ENCODE results near the gene ZNF385B. TPM values are rescaled to one million over a fixed set of nuclear protein-coding genes. Genes with fewer than 3 reads are reported as not detected.

Gene ZNF385B
- total RNA-seq, 1 experiment from 2014 or later = not detected

DNA sequence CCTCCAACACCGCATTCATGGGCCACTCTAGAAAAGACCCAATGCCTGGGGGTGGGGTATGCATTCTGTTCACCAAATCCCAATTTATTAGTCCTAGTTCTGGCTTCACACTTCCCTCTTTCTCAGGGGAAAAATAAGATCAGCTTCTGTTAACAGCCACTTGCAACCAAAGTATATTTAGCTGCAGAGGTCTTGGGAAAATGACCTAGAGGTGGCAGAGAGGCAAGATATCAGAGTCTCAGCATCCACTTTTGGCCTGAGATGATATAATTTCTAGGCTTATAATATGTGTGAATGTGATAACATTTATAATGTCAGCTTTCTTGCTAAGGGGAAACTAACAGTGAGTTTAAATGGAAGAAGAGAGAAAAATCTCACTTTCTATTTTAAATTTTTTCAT, 89.1 kb downstream of the ZNF385B start:
- DNase-seq (ENCODE audit: low read depth) = no peak
- in situ Hi-C loops (cut with HindIII; ENCODE audit: low pct_unique_long_range_greater_than_20kb, low sequenced_read_pairs) = no loop called here

DNA sequence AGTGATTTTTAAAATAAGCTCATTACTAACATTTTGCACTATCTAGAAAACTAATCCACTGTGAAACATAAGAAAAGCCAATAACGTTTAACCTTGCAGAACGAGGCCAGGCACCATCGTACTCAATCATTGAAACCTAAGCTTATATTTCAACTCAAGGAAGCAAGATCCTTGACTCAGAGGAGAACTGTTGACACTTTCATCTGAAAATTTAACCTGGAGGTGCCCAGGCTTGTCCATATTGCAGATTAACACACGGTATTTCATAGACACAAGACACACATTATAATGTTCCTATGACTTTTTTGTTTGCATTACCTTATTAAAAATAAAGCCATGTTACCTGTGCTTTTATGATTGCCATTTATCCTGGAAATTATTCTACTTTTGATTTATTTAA, 89.6 kb downstream of the ZNF385B start:
- in situ Hi-C loops (cut with HindIII; ENCODE audit: low pct_unique_long_range_greater_than_20kb, low sequenced_read_pairs) = no loop called here
- no peak for DNase-seq (ENCODE audit: low read depth)

DNA sequence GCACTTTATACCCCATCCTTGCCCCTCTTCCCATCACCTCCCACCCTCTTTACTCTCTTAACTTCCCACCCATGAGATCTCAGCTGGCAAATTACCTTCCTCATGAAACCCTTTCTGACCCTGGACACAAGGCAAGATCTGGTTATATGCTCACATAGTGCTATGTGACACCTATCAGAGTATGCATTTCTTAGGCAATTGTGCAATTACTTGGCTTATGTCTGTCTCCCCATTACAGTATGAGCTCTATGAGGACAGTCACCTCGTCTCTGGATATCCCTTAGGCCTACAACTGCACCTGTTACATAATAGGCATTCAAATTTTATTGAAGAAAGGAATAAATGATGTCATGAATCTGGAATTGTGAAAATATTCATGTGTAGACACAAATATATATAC, 91.4 kb downstream of the ZNF385B start:
- in situ Hi-C loops (cut with HindIII; ENCODE audit: low pct_unique_long_range_greater_than_20kb, low sequenced_read_pairs) = no loop called here
- no peak for DNase-seq (ENCODE audit: low read depth)

- in situ Hi-C loops (cut with HindIII; ENCODE audit: low pct_unique_long_range_greater_than_20kb, low sequenced_read_pairs) = no loop called here
- no peak for DNase-seq (ENCODE audit: low read depth)
Observed at GRCh38 chr2:179769323-179769722, 92.1 kb downstream of the ZNF385B start.

DNA sequence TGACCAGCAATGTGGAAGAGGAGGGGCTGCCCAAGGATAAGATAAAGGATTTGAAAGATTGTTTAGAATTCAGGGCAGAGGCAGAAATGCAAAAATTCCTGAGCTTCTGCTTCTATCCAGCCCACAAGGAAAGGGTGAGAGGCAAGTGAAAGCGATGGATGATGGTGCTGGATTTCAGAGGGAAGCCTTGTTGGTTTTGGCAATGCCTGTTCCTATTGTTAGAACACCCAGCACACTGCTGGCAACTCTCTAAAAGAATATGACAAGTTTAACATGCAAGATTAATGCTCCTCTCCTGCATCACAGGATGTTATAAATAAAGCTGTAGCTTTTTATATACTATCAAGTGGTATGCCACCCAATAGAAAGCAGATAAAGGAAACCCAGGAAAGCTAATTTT, 92.6 kb downstream of the ZNF385B start:
- no peak for DNase-seq (ENCODE audit: low read depth)
- in situ Hi-C loops (cut with HindIII; ENCODE audit: low pct_unique_long_range_greater_than_20kb, low sequenced_read_pairs) = no loop called here

- in situ Hi-C loops (cut with HindIII; ENCODE audit: low pct_unique_long_range_greater_than_20kb, low sequenced_read_pairs) = no loop called here
- DNase-seq (ENCODE audit: low read depth) = no peak
Observed at GRCh38 chr2:179765666-179766065, 95.7 kb downstream of the ZNF385B start.

DNA sequence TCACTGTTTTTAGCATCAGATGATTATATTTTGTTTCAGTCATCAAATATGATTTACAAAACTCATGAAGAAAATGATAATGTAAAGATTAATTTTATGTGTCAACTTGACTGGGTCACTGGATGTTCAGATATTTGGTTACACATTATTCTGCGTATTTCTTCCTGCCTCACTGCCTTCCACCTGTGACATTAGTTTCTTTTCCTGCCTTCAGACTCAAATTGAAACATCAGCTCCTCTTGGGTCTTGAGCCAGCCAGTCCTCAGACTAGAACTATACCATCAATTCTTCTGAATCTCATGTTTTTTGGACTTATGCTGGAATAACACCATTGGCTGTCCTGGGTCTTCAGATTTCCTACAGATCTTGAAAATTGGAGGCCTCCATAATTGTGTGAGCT, 96.7 kb downstream of the ZNF385B start:
- in situ Hi-C loops (cut with HindIII; ENCODE audit: low pct_unique_long_range_greater_than_20kb, low sequenced_read_pairs) = no loop called here
- DNase-seq (ENCODE audit: low read depth) = no peak

DNA sequence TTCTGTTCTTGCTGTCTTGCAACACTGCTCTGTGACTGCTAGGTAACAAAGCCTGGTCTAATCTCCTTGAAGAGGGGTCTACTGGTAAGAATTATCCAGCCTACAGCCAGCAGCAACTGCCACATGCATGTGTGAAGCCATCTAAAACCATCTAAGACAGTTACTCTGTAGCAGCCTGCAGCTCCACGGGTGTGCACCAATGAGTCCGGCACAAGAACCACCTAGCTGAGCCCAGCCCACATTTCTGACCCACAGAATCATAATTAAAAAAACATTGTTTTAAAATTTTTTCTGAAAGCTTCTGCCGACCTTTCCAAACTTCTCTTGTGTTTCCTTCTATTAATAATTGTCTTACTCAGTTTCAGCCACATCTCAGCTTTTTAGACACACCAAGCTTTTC, 102.8 kb downstream of the ZNF385B start:
- no peak for DNase-seq (ENCODE audit: low read depth)
- in situ Hi-C loops (cut with HindIII; ENCODE audit: low pct_unique_long_range_greater_than_20kb, low sequenced_read_pairs) = no loop called here

GRCh38 chr2:179751163-179751809, 110.1 kb downstream of the ZNF385B start:
- in situ Hi-C loops (cut with HindIII; ENCODE audit: low pct_unique_long_range_greater_than_20kb, low sequenced_read_pairs) = no loop called here

DNA sequence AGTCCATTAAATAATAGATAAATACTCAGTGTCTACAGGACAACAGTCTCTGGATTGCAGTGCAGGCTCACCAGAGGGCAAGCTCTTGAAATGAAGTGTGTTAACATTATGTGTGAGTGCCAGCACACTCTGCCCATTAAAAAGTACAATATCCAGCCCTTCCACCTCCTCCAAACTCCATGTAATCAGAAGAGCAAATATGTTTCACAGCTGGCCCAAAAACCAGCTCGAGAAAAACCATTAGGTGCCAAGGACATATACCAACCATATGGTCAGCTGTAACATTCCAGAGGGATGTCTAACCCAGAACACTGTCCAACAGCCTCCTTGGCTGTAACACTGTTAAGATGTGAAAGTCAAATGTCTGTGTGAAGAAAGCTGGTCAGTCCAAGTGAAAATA, 112.2 kb downstream of the ZNF385B start:
- in situ Hi-C loops (cut with HindIII; ENCODE audit: low pct_unique_long_range_greater_than_20kb, low sequenced_read_pairs) = no loop called here
- DNase-seq (ENCODE audit: low read depth) = no peak

More at GRCh38 chr2:179751163-179751809, 110.1 kb downstream of the ZNF385B start:
- peak; percentile 21 for DNase-seq (ENCODE audit: low read depth)

GRCh38 chr2:179746981-179747380, 114.4 kb downstream of the ZNF385B start:
- no peak for DNase-seq (ENCODE audit: low read depth)
- in situ Hi-C loops (cut with HindIII; ENCODE audit: low pct_unique_long_range_greater_than_20kb, low sequenced_read_pairs) = no loop called here

DNA sequence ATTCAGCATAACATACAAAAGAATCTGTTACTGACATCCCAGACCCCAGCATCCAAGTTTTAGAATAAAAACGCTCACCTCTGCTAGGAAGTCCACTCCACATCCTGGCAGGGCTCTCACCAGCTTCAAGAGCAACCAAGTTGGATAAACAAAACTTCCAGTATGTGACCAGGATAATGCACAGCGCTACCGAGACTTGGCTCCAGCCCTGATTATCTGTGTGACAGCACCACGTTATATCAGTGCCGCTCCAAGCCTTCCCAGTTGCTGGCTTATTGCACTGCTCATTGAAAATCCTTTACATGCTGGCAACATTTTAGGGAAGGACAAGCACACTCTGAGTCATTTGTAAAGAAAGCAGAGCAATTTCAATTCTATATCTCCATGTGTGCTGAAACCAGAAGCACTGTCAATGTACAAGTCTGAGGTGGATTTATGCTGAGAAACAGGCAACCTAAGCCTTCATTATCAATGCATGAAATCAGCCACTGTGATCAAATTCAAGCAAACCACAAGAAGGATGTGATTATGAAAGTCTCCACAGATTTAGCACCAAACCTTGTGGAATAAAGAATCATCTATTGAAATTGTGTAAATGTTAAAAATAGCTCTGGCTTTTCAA, 115.7 kb downstream of the ZNF385B start:
- in situ Hi-C loops (cut with HindIII; ENCODE audit: low pct_unique_long_range_greater_than_20kb, low sequenced_read_pairs) = no loop called here
- no peak for DNase-seq (ENCODE audit: low read depth)

DNA sequence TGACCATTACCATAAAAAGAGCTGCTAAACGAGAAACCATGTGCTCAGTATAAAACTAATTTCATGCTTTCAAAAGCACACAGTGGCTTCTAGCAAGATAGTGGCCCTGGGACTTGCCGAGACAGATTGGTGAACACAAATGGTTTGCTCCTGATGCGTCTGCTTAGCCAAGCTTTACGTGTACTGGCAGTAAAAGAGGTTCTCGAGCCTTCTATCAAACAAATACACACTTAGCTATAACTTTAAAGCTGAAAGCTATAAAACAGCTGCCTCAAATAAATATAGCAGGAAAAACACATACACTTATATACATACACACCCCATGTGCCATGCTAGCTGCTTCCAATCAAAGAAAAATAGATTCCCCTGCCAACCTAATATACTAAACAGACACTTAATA, 117.0 kb downstream of the ZNF385B start:
- DNase-seq (ENCODE audit: low read depth) = no peak
- in situ Hi-C loops (cut with HindIII; ENCODE audit: low pct_unique_long_range_greater_than_20kb, low sequenced_read_pairs) = no loop called here

DNA sequence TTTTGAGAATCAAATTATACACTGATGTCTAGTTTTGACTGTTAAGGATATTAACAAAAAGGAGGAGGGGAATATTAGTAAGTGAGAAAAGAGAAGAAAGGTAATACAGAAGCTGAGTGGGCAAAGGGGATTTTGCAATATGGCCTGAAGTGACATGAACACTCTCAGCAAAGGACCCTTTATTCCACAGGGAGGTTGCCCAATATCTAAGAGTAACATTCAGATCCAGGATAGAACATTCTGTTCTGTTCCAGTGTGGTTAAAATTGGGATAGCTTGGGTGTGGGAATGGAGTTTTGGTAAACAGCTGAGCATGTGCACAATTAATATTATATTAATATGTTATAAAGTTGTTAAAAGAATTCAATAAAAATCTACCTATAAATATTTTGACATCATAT, 120.1 kb downstream of the ZNF385B start:
- DNase-seq (ENCODE audit: low read depth) = no peak
- in situ Hi-C loops (cut with HindIII; ENCODE audit: low pct_unique_long_range_greater_than_20kb, low sequenced_read_pairs) = no loop called here

- in situ Hi-C loops (cut with HindIII; ENCODE audit: low pct_unique_long_range_greater_than_20kb, low sequenced_read_pairs) = no loop called here
- DNase-seq (ENCODE audit: low read depth) = peak; percentile 53
Observed at GRCh38 chr2:179729966-179730365, 131.4 kb downstream of the ZNF385B start.

GRCh38 chr2:179726461-179727180, 134.8 kb downstream of the ZNF385B start:
- in situ Hi-C loops (cut with HindIII; ENCODE audit: low pct_unique_long_range_greater_than_20kb, low sequenced_read_pairs) = no loop called here
- DNase-seq (ENCODE audit: low read depth) = peak; percentile 77

- in situ Hi-C loops (cut with HindIII; ENCODE audit: low pct_unique_long_range_greater_than_20kb, low sequenced_read_pairs) = no loop called here
- DNase-seq (ENCODE audit: low read depth) = no peak
Observed at GRCh38 chr2:179724403-179724802, 137.0 kb downstream of the ZNF385B start.

- in situ Hi-C loops (cut with HindIII; ENCODE audit: low pct_unique_long_range_greater_than_20kb, low sequenced_read_pairs) = no loop called here
- DNase-seq (ENCODE audit: low read depth) = no peak
Observed at GRCh38 chr2:179720173-179720772, 141.1 kb downstream of the ZNF385B start.

DNA sequence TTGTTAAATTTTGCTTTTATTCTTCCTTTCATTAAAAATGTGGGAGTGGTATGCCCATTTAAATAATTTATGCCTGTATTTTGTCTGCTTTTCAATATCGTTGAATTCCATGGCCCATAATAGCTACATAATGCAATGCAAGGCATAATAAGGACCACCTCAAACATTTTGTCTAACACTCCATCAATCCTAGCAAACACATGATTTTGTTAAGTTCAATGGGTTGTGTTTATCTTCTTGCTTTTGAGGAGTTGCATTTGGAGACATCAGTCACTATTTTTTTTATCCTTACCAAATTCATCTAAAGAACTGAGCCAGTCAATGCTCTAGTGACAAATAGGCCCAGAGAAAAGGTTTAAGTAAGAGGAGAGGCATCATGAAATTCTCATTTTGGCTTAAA, 145.5 kb downstream of the ZNF385B start:
- in situ Hi-C loops (cut with HindIII; ENCODE audit: low pct_unique_long_range_greater_than_20kb, low sequenced_read_pairs) = no loop called here
- DNase-seq (ENCODE audit: low read depth) = no peak
